ENCODE data around the gene PDSS1.
A peak's percentile ranks its signal among the peaks of the same experiment; 100 is the strongest.
"Not testable (repeated sequence)": the region's sequence is repeated elsewhere in the genome, so short reads cannot be mapped to it uniquely, and the experiment has no call there.

Gene PDSS1, protein sequence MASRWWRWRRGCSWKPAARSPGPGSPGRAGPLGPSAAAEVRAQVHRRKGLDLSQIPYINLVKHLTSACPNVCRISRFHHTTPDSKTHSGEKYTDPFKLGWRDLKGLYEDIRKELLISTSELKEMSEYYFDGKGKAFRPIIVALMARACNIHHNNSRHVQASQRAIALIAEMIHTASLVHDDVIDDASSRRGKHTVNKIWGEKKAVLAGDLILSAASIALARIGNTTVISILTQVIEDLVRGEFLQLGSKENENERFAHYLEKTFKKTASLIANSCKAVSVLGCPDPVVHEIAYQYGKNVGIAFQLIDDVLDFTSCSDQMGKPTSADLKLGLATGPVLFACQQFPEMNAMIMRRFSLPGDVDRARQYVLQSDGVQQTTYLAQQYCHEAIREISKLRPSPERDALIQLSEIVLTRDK

GRCh38 chr10:26697163-26697921 lies at the start of gene PDSS1:
Gene PDSS1 (plus strand): TSS chr10:26697701. CDS start chr10:26697712, 11 bp downstream.
- Mint-ChIP-seq H3K9me3 (no peaks in the 10 kb centered on the region), H3K4me1 (ENCODE audit: low read depth) (peaks cover 34% of the 10 kb centered on the region), H3K27me3 (ENCODE audit: low read depth) (no peaks in the 10 kb centered on the region), H3K4me3 (peak within 1 kb of the TSS; percentile 97), H3K27ac (peak within 1 kb of the TSS; percentile 92), H3K36me3 (ENCODE audit: low read depth) (peaks cover 21% of the 10 kb centered on the region)
- DNase-seq (ENCODE audit: low spot score), result peak; percentile 75

DNA sequence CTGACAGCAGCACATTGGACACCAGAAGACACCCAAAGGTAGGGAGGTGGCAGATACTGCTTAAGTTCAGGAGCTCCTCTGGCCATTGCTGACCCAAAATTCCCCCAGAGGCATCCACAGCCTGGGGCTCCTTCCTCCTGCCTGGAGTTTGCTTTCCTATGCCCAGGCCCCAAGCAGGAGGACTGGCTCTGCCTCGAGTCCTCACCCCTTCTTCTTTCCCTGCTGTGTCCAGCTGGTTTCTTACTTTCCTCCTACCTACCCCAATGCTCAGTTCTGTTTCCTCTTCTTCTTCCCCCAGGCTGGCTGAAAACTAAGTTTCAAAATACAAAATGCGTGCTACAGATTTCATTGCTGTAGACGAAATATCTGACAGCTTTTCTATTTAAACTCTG lies 49.3 kb upstream of the PDSS1 start:
- not testable (repeated sequence) for H3K36me3 Mint-ChIP-seq (ENCODE audit: low read depth); H3K9me3 Mint-ChIP-seq; H3K4me1 Mint-ChIP-seq (ENCODE audit: low read depth); H3K27ac Mint-ChIP-seq; H3K27me3 Mint-ChIP-seq (ENCODE audit: low read depth); DNase-seq (ENCODE audit: low spot score); H3K4me3 Mint-ChIP-seq

- Mint-ChIP-seq H3K36me3 (ENCODE audit: low read depth) (no peaks in the 10 kb centered on the region), H3K9me3 (no peaks in the 10 kb centered on the region), H3K4me1 (ENCODE audit: low read depth) (no peaks in the 10 kb centered on the region), H3K27ac (no peak overlapping the region), H3K27me3 (ENCODE audit: low read depth) (peaks cover 3% of the 10 kb centered on the region), H3K4me3 (no peak overlapping the region)
- no peak for DNase-seq (ENCODE audit: low spot score)
Measured at GRCh38 chr10:26650406-26650805, 47.1 kb upstream of the PDSS1 start.

GRCh38 chr10:26651476-26651875 lies 46.0 kb upstream of the PDSS1 start:
- DNase-seq (ENCODE audit: low spot score); H3K27ac Mint-ChIP-seq; H3K9me3 Mint-ChIP-seq; H3K4me1 Mint-ChIP-seq (ENCODE audit: low read depth); H3K36me3 Mint-ChIP-seq (ENCODE audit: low read depth); H3K27me3 Mint-ChIP-seq (ENCODE audit: low read depth); H3K4me3 Mint-ChIP-seq: not testable (repeated sequence)

- H3K9me3 Mint-ChIP-seq, result no peaks in the 10 kb centered on the region
- no peaks in the 10 kb centered on the region for H3K4me1 Mint-ChIP-seq (ENCODE audit: low read depth)
- H3K4me3 Mint-ChIP-seq, result no peak overlapping the region
- no peaks in the 10 kb centered on the region for H3K36me3 Mint-ChIP-seq (ENCODE audit: low read depth)
- H3K27ac Mint-ChIP-seq, result no peak overlapping the region
- no peak for DNase-seq (ENCODE audit: low spot score)
- peaks cover 3% of the 10 kb centered on the region for H3K27me3 Mint-ChIP-seq (ENCODE audit: low read depth)
Measured at GRCh38 chr10:26653004-26653403, 44.5 kb upstream of the PDSS1 start.

GRCh38 chr10:26655746-26656145 lies 41.8 kb upstream of the PDSS1 start:
- Mint-ChIP-seq H3K36me3 (ENCODE audit: low read depth) (no peaks in the 10 kb centered on the region), H3K27me3 (ENCODE audit: low read depth) (peaks cover 3% of the 10 kb centered on the region), H3K4me3 (no peak overlapping the region), H3K9me3 (no peaks in the 10 kb centered on the region), H3K4me1 (ENCODE audit: low read depth) (no peaks in the 10 kb centered on the region), H3K27ac (no peak overlapping the region)
- no peak for DNase-seq (ENCODE audit: low spot score)

- no peak for DNase-seq (ENCODE audit: low spot score)
- H3K27ac Mint-ChIP-seq, result no peak overlapping the region
- H3K4me1 Mint-ChIP-seq (ENCODE audit: low read depth), result no peaks in the 10 kb centered on the region
- H3K27me3 Mint-ChIP-seq (ENCODE audit: low read depth), result peaks cover 5% of the 10 kb centered on the region
- no peaks in the 10 kb centered on the region for H3K36me3 Mint-ChIP-seq (ENCODE audit: low read depth)
- H3K9me3 Mint-ChIP-seq, result no peaks in the 10 kb centered on the region
- no peak overlapping the region for H3K4me3 Mint-ChIP-seq
Measured at GRCh38 chr10:26662864-26663263, 34.6 kb upstream of the PDSS1 start.

- no peak overlapping the region for H3K4me3 Mint-ChIP-seq
- H3K4me1 Mint-ChIP-seq (ENCODE audit: low read depth), result no peaks in the 10 kb centered on the region
- DNase-seq (ENCODE audit: low spot score), result no peak
- no peaks in the 10 kb centered on the region for H3K9me3 Mint-ChIP-seq
- H3K36me3 Mint-ChIP-seq (ENCODE audit: low read depth), result no peaks in the 10 kb centered on the region
- no peak overlapping the region for H3K27ac Mint-ChIP-seq
- H3K27me3 Mint-ChIP-seq (ENCODE audit: low read depth), result peaks cover 3% of the 10 kb centered on the region
Measured at GRCh38 chr10:26665080-26666048, 32.1 kb upstream of the PDSS1 start.

DNA sequence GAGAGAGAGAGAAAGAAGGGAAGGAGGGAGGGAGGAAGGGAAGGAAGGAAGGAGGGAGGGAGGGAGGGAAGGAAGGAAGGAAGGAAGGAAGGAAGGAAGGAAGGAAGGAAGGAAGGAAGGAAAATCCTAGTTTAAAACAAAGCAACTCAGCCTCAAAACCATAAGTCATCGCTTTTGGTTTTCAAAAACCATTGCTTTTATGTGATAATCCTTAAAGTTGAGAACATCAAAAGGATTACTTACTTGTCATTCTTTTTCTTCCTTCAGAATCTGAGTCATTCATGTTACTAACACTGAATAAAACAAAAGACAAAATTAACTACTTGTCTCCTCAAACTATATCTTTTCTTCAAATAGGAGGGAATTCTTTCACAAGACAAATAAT lies 21.6 kb upstream of the PDSS1 start:
- no peak overlapping the region for H3K4me3 Mint-ChIP-seq
- H3K27me3 Mint-ChIP-seq (ENCODE audit: low read depth), result peaks cover 2% of the 10 kb centered on the region
- H3K27ac Mint-ChIP-seq, result no peak overlapping the region
- no peaks in the 10 kb centered on the region for H3K36me3 Mint-ChIP-seq (ENCODE audit: low read depth)
- H3K9me3 Mint-ChIP-seq, result no peaks in the 10 kb centered on the region
- DNase-seq (ENCODE audit: low spot score), result no peak
- H3K4me1 Mint-ChIP-seq (ENCODE audit: low read depth), result no peaks in the 10 kb centered on the region

- Mint-ChIP-seq H3K36me3 (ENCODE audit: low read depth) (no peaks in the 10 kb centered on the region), H3K9me3 (no peaks in the 10 kb centered on the region), H3K27ac (no peak overlapping the region), H3K27me3 (ENCODE audit: low read depth) (peaks cover 5% of the 10 kb centered on the region), H3K4me3 (no peak overlapping the region), H3K4me1 (ENCODE audit: low read depth) (peaks cover 11% of the 10 kb centered on the region)
- DNase-seq (ENCODE audit: low spot score), result no peak
Measured at GRCh38 chr10:26679588-26679987, 17.9 kb upstream of the PDSS1 start.

DNA sequence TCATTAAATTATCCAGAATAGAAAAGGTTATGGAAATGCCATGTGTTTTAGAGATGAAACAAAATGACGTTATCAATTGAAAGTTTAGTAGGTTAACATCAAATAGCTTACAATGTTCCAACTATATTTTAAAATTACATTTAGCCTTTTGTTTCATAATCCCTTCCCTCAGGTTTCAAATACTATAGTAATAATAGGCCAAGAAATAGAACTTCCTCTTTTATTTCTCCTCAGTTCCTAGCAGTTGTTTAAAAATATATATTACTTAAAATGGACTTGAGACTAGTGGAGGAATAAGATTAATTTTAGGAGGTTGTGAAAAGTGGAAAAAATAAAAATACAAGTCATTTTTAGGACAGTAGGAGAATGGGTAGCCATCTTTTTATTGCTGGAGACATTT lies 16.4 kb upstream of the PDSS1 start:
- no peak for DNase-seq (ENCODE audit: low spot score)
- Mint-ChIP-seq H3K36me3 (ENCODE audit: low read depth) (no peaks in the 10 kb centered on the region), H3K4me3 (no peak overlapping the region), H3K27me3 (ENCODE audit: low read depth) (peaks cover 9% of the 10 kb centered on the region), H3K9me3 (no peaks in the 10 kb centered on the region), H3K27ac (no peak overlapping the region), H3K4me1 (ENCODE audit: low read depth) (peaks cover 19% of the 10 kb centered on the region)

- peaks cover 19% of the 10 kb centered on the region for H3K4me1 Mint-ChIP-seq (ENCODE audit: low read depth)
- H3K9me3 Mint-ChIP-seq; DNase-seq (ENCODE audit: low spot score); H3K36me3 Mint-ChIP-seq (ENCODE audit: low read depth); H3K27ac Mint-ChIP-seq; H3K4me3 Mint-ChIP-seq; H3K27me3 Mint-ChIP-seq (ENCODE audit: low read depth): not testable (repeated sequence)
Measured at GRCh38 chr10:26681971-26682370, 15.5 kb upstream of the PDSS1 start.

- H3K36me3 Mint-ChIP-seq (ENCODE audit: low read depth), result no peaks in the 10 kb centered on the region
- no peak for DNase-seq (ENCODE audit: low spot score)
- no peaks in the 10 kb centered on the region for H3K9me3 Mint-ChIP-seq
- H3K27me3 Mint-ChIP-seq (ENCODE audit: low read depth), result peaks cover 11% of the 10 kb centered on the region
- H3K4me1 Mint-ChIP-seq (ENCODE audit: low read depth), result peaks cover 19% of the 10 kb centered on the region
- no peak overlapping the region for H3K4me3 Mint-ChIP-seq
- no peak overlapping the region for H3K27ac Mint-ChIP-seq
Measured at GRCh38 chr10:26682931-26683330, 14.6 kb upstream of the PDSS1 start.
